ENCODE results near the gene CDKAL1. TPM values are rescaled to one million over a fixed set of nuclear protein-coding genes. Genes with fewer than 3 reads are reported as not detected.
A peak's percentile ranks its signal among the peaks of the same experiment; 100 is the strongest.
"Not testable (repeated sequence)": the region's sequence is repeated elsewhere in the genome, so short reads cannot be mapped to it uniquely, and the experiment has no call there.

Gene CDKAL1
- total RNA-seq, 1 experiment from 2014 or later, result 14.5 TPM

DNA sequence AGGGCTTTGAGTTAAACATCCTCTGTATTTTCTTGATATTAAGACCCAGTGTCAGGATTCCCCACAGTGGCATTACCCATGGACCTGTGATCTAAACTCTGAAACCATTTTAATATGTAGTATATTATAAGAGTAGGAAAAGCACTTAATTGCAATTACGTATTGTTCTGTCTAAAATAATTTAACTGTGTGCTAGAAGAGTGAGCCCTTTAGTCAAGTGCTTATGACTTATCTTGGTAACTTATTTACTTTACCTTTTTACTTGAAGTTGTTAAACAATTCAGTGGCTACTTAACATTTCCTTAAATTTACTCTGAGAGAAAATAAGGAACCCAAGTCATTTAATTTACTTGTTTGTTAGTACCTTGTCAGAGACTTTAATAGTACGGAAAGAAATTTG lies 173.6 kb downstream of the CDKAL1 start:
- no peak for DNase-seq (ENCODE audit: low spot score)

DNA sequence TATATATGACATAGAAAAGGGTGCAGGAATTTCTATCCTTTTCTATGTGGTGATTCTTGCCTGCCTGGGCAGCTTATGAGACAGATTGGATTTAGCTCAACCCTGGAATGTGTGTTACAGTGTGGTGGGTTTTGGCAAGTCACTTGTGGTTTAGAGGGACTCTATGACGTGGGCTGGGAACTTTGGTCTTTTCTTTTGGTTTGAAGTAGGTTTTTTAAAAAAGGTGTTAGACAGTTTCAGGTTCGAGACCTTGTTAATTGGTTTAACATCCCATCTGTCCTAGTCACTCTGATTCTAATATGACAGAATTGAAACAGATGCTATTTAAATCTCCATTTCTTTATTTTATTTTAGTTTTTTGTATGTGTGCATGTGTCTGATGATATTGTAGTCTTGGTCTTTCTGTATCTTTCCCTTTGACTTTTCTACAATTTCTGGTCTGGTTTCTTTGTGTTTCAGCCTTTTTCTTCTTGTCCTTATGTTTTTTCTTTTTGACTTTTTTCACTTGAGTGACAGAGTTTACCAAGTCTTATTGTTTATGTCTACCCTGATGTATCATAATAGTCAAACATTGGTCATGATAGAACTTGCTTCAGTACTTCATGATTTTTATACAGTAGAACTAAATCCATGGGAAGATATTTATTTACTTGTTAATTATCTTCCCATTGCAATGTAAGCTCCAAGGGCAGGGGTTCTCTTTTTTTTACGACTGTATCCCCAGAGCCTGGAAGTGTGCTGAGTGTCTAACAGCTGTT lies 174.3 kb downstream of the CDKAL1 start:
- peak; percentile 55 for DNase-seq (ENCODE audit: low spot score)

DNA sequence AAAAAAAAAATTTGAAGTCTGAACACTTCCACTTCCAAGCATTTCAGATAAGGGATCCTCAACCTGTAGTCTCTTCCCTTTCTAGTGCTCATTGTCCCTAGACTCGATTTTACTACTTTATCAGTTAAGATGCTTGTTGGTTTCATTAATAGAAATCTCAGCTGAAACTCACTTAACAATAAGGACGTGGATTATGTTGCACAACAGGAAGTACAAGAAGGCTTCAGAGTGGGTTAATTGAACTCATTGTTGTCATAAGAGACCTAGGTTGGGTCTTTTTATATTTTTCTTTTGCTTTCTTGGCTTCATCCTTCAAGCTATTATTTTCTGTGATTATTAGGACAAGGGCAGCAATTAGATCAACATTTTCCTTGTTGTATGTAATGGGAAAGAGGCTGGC lies 175.2 kb downstream of the CDKAL1 start:
- no peak for DNase-seq (ENCODE audit: low spot score)

DNA sequence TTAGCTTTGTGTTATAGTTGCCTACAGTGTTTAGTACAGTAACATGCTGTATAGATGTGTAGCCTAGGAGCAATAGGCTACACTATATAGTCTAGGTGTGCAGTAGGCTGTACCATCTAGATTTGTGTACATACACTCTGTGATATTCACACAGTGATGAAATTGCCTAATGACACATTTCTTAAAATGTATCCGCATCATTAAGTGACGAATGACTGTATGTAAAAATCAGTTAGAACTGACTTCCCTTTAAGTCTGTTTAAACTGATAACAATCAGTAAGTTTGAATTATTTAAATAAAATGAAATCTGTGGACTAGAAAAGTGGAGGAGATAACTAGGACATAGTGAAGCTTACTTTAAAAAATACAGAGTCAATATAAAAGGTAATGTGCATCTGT lies 176.1 kb downstream of the CDKAL1 start:
- no peak for DNase-seq (ENCODE audit: low spot score)

DNA sequence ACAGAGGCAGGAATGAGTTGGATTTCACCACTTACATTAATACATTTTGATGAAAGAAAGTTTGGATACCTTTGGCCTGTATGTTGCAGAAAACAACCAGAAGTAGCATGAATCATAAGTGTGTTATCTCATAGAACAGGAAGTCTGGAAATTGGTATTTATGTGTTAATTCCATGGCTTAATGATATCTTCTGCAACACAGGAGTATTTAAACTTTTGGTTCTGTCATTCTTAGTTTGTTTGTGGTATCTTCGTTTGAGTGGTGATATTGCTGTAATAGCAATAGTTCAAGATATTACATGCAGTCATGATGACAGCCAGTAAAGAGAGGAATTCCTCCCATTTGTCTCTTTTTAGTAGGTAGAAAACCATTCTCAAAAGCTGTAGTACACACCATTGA lies 177.3 kb downstream of the CDKAL1 start:
- no peak for DNase-seq (ENCODE audit: low spot score)

DNA sequence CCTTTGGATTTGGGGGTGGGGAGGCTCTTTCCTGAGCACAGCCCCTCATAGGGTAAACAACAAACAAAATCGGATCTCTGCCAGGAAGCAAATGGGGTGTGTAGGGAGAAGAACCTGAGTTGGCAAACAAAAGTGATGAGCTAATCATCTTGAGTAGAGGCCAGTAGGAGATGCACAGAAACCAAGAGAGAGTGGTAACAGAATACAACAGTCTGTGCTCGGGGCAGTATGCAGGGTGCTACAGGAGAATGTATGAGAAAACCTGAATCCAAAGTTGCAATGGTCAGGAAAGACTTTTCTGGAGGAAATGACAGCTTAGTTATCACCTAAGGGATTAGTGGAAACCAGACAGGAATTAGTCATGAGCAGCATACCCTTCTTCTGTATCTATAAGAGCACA lies 177.8 kb downstream of the CDKAL1 start:
- DNase-seq (ENCODE audit: low spot score), result no peak

DNA sequence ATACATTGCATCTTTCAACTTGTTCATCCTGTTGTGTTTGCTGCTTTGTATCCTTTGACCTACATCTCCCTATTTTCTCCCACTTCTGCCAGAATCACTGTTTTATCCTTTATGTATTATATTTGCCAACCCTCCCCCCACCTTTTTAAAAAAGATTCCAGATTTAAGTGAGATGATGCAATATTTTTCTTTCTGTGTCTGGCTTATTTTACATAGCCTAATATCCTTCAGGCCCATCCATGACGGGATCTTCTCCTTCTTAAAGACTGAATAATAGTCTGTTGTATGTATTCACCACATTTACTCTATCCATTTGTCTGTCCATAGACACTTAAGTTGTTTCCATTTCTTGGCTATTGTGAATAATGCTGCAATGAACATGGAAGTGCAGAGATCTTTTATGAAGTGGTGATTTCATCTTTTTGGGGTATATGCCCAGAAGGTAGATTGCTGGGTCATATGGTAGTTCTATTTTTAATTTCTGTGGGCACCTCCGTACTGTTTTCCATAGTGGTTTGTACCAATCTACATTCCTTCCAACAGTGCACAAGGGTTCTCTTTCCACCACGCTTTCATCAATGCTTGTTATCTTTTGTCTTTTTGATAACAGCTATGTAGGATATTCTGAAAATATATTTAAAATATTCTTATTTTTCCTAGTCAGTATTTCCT lies 181.0 kb downstream of the CDKAL1 start:
- no peak for DNase-seq (ENCODE audit: low spot score)

DNA sequence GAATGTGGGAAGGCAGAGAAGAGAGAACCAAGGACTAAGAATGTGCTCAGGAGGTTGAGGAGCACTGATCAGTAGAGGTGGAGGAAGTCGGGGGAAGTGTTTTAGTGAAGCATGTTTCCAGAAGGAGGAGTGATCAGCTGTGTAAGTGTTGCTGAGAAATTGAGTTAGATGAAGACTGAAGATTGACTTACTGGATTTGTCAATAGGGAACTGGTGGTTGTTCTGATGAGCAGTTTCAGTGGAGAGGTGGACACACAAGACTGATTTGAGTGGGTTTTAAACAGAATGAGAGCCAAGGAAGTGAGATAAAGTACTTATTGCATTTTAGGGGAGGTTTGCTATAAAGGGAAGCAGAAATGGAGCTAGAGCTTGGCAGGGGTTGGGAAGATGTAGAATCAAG lies 182.6 kb downstream of the CDKAL1 start:
- no peak for DNase-seq (ENCODE audit: low spot score)

DNA sequence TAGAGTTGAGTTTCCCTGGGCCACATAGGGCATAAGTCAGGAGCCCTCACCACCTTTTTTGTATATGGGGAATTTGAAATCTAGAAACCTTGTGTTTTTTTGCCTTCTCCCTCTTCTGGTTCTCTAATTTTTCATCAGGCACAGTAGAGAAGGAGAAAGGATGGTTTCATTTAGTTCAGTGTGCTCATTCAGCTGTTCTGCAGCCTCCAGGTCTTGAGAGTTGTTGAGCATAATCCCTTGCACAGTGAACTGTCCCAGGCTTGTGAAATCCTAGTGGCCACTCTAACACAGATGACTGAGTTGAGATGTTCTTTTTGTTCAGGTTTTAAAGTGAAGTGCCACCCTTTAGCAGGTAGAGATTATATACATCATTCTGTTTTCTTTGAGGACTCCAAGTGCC lies 183.5 kb downstream of the CDKAL1 start:
- DNase-seq (ENCODE audit: low spot score), result no peak

DNA sequence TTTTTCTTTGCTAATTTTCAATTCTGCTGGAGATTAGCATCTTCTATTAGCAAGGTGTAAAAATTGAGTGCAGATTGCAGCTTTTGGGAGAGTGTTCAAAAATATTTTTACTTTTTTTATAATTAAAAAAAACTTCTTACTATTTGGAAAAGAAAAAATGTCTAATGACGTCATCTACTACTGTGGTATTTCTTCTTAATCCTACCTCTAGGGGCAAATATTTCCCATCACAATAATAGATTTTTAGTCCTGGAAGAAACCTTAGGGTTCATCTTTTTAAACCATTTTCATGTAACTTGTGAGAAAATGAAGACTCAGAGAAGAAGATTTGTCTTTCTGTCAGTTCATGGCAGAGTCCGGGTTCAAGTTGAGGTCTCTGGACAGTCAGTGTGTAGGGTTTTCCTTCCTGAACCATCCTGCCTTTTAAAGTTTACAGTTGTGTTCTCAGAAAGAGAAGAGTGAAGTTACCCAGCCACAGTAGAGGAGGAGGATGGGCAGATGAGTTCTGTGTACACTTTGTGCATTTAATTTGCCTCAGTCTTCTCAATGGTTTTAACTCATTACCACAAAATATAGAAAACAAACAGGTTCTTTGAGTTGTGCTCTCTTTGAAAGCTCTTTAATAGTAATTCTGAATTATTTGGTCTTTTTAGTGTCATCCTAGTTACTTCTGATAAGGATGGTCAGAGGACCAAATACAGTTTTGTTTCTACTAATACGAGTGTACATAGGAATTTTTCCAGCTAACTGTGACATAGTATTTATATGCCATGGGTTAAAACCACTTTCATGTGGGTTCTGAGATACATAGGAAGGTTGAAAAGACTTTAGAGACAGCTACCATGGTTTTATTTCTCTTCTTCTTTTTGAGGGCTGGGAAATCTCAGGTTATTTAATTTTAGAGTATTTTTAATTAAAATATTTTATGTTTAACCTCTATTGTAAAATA lies 184.7 kb downstream of the CDKAL1 start:
- no peak for DNase-seq (ENCODE audit: low spot score)

DNA sequence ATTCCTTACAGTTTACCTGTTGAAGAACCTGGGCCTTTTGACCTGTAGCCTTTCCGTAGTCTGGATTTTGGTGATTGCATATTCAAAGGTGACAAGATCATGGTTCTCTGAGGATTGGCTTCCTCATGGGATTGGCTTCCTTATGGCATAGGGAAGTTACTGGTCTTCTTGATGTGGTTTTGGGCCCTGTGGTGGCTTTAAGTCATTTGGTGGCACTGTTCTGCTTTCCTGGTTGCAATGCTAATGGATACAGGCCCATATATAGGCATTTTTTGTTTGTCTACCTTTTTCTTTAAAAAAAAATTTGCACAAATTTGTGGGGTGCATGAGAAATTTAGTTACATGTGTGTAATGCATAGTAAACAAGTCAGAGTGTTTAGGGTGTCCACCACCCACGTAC lies 185.7 kb downstream of the CDKAL1 start:
- no peak for DNase-seq (ENCODE audit: low spot score)

DNA sequence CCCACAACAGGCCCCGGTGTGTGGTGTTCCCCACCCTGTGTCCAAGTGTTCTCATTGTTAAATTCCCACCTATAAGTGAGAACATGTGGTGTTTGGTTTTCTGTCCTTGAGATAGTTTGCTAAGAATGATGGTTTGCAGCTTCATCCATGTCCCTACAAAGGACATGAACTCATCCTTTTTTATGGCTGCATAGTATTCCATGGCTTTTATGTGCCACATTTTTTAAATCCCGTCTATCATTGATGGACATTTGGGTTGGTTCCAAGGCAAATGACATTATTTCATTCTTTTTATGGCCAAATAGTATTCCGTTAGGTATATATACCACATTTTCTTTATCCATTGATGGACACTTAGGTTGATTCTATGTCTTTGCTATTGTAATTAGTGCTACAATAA lies 186.9 kb downstream of the CDKAL1 start:
- not testable (repeated sequence) for DNase-seq (ENCODE audit: low spot score)

DNA sequence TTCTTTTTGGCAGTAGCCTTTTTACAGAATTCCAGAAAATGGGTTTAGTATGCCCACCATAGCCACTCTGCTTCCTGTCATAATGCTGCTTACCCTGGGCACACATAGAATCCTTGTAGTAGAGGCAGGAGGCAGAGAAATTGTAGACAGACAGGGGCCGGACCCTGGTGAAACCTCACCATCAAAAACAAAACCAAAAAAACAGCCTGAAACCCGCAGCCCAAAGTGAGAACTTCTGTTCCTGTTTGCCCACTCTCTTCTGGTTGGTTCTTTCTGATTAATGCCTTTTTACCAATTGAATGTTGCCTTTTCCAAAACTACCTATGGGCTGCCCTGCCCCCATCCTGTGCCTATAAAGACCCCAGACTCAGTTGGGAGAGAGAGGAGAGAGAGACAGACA lies 188.2 kb downstream of the CDKAL1 start:
- DNase-seq (ENCODE audit: low spot score), result no peak

DNA sequence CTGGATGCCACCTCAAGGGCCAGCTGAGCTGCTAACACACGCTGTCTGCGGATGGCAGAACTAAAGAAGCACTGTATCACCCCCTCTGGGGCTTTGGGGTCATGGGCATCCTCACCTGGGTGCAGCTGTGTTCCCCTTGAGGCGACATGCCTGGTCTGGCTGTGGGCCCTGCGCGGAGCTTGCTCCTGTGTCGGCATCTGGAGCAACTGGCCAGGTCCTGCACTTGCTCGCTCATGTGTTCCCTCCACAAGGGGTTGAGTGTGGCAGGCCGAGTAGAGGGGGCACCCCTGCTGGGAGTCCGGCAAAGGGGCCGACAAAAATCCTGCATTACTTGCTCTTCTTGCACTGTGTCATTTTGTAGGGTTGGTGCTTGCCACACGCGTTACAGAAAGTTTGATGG lies 189.0 kb downstream of the CDKAL1 start:
- no peak for DNase-seq (ENCODE audit: low spot score)

DNA sequence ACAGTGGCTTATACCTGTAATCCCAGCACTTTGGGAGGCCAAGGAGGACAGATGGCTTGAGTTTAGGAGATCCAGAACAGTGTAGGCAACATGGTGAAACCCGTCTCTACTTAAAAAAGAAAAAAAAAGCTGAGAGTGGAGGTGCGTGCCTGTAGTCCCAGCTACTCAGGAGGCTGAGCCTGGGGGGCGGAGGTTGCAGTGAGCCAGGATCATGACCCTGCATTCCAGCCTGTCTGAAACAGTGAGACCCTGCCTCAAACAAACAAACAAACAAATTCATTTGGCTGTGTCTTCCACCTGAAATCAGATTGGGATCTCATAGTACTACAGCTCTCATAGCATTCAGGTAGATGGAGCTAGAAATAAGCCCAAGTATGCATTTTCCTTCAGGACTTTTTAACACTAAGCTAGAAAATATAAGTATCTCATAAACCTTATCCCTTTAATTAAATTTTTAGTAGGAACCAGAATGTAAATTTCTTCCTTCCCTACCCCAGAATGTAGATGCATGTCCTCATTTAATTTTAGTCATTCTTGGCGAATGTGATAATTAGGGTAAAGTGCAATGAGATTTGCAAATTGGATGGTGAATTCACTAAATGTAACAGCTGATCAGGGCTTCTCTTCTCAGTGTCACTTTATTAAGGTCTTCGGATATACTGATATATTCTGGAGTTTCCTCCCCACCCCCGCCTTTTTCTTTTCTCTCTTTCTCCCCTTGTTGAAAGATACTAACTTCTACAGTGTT lies 190.4 kb downstream of the CDKAL1 start:
- DNase-seq (ENCODE audit: low spot score), result no peak

DNA sequence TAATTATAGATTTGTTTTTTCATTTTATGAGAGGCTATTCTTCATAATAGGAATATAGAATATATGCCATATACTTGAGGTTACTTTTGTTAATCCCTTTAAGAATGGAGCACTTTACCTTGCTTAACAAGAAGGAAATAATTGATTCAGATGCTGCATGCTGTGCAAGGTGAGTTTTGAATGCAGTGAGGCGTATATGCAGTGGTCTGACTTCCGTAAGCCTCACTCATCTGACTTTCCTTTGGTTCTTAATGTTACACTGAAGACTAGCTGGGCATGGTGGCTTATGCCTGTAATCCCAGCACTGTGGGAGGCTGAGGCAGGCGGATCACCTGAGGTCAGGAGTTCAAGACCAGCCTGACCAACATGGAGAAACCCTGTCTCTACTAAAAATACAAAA lies 191.0 kb downstream of the CDKAL1 start:
- DNase-seq (ENCODE audit: low spot score), result not testable (repeated sequence)

DNA sequence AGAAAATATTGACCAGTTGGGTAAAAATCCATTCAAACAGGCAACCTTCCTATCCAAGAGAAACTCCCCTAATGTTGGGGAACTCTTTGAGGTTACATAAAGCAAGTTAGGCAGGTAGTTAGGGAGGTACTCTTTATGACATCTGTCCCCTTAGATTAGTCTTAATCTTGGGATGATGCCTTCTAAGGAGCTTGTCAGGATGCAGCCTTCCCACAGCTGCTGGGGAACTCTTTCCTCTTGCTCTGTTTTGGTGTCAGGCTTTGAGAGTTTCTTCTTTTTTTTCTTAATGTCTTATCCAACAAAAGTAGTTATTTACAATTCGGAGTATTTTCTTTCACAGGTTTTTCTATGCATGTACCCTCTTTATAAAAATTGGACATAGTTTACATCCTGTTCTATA lies 194.8 kb downstream of the CDKAL1 start:
- DNase-seq (ENCODE audit: low spot score), result no peak

DNA sequence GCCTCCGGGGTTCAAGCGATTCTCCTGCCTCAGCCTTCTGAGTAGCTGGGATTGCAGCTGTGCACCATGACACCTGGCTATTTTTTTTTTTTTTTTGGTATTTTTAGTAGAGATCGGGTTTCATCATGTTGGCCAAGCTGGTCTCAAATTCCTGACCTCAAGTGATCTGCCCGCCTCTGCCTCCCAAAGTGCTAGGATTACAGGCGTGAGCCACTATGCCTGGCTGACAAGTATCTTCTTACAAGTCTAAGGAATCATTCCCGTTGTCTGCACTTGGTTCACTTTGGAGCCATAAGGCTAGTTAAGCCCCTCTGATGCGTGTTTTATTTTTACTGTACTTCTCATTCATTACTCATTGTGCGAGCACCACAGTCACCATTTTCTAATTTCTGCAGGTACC lies 198.1 kb downstream of the CDKAL1 start:
- DNase-seq (ENCODE audit: low spot score), result not testable (repeated sequence)

DNA sequence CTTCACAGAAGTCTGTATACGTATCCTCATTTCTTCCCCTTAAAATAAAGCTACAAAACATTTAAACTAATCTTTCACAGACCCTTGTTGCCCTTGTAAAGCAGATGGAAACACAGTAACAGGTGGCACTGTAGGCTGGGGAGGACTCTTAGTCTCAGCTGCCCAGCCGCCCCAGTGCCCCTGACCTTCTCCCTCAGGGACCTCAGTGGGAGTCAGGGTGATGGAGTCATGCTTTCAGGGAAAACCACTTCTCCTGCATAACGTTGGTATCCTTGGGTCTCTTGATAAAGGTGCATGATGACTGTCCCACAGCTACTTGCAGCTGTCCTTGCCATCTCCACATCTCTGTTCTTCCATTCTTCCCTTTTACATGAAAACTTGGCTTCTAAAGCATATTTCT lies 198.6 kb downstream of the CDKAL1 start:
- DNase-seq (ENCODE audit: low spot score), result no peak

DNA sequence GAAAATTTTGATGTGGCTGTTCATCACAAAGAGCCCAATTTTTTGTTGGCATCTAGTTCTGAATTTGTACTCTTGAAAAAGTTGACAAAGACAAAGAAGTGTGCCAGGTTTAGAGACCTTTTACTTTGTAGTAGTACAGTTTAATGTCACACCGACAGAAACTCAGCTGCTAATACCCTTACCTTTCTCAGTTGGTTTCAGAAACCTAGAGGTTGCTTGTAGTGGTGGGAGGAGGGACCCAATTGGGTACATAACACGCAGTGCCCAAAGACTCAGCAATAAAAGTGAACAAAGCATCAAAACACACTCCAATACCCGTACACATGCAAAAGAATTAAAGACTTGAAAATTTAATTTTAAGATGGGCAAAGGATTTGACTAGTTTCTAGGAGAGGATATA lies 203.7 kb downstream of the CDKAL1 start:
- DNase-seq (ENCODE audit: low spot score), result no peak

DNA sequence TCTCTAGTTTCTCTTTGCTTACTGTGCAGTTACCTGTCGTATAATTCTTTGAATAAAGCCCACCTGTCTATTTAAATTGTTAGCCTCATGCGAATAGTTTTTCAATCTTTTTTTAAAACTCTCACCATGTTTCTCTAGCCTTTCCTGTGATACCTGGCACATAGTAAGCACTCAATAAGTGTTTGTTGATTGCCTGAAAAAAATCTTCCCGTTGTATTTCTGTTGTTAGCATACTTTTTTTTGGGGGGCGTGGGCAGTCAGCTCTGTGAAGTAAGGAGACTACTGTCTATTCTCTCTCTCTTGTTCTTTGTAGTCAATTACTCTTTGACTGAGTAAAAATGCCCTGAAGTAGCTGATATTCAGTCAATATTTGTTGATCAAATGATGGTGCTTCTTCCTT lies 205.8 kb downstream of the CDKAL1 start:
- DNase-seq (ENCODE audit: low spot score), result no peak

DNA sequence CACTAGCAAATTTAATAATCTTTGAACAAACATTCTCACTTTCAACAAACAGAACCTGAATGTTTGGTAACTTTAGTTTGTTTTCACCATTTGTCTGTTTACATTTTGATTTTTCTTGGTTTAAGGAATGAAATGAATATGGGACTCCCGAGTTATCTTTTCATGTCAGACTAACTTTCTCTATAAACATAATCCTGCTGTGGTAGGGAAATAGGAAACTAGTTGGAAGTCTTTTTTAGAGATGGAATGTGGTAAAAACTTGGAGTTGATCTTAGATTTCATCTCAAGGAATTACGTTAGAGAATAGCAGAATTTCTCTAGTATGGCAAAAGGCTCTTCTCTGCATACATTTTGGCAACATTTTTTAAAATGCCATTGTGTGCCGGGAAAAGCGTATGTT lies 206.5 kb downstream of the CDKAL1 start:
- DNase-seq (ENCODE audit: low spot score), result no peak
